ENCODE data around the gene PTPRN2. TPM values are rescaled to one million over a fixed set of nuclear protein-coding genes. Genes with fewer than 3 reads are reported as not detected.

PTPRN2 gene
- total and polyA plus RNA-seq, 2 experiments from 2014 or later = 0.28 TPM; not detected in 1

- H3K9me3 ChIP-seq (ENCODE audit: low read depth) = no peaks in the 10 kb centered on the region
- no peak overlapping the region for H3K27ac ChIP-seq
- H3K4me1 ChIP-seq (ENCODE audit: low read depth) = no peaks in the 10 kb centered on the region
- TF ChIP-seq CTCF (IDR thresholded peaks at IDR 0.05; ENCODE audit: low read depth, low read length) = no peak
- no peaks in the 10 kb centered on the region for H3K27me3 ChIP-seq
- no peak for DNase-seq (ENCODE audit: low read depth in 1 of 2, low spot score in 1 of 2)
- no peak overlapping the region for H3K4me3 ChIP-seq
- H3K36me3 ChIP-seq = no peaks in the 10 kb centered on the region
Observed at GRCh38 chr7:158285383-158285770, 302.2 kb downstream of the PTPRN2 start.

- Histone ChIP-seq H3K36me3 (no peaks in the 10 kb centered on the region), H3K4me1 (ENCODE audit: low read depth) (no peaks in the 10 kb centered on the region), H3K27me3 (no peaks in the 10 kb centered on the region), H3K9me3 (ENCODE audit: low read depth) (no peaks in the 10 kb centered on the region), H3K4me3 (no peak overlapping the region), H3K27ac (no peak overlapping the region)
- DNase-seq (ENCODE audit: low read depth in 1 of 2, low spot score in 1 of 2) = no peak
- no peak for TF ChIP-seq CTCF (IDR thresholded peaks at IDR 0.05; ENCODE audit: low read depth, low read length)
Observed at GRCh38 chr7:158284617-158285382, 302.8 kb downstream of the PTPRN2 start.

GRCh38 chr7:158284121-158284520, 303.5 kb downstream of the PTPRN2 start:
- no peak for DNase-seq (ENCODE audit: low read depth in 1 of 2, low spot score in 1 of 2)
- no peak for TF ChIP-seq CTCF (IDR thresholded peaks at IDR 0.05; ENCODE audit: low read depth, low read length)
- no peak overlapping the region for H3K27ac ChIP-seq

GRCh38 chr7:158283016-158283974, 304.3 kb downstream of the PTPRN2 start:
- Histone ChIP-seq H3K27ac (no peak overlapping the region), H3K9me3 (ENCODE audit: low read depth) (no peaks in the 10 kb centered on the region), H3K4me3 (no peak overlapping the region), H3K4me1 (ENCODE audit: low read depth) (no peaks in the 10 kb centered on the region), H3K27me3 (no peaks in the 10 kb centered on the region), H3K36me3 (no peaks in the 10 kb centered on the region)
- no peak for DNase-seq (ENCODE audit: low read depth in 1 of 2, low spot score in 1 of 2)
- no peak for TF ChIP-seq CTCF (IDR thresholded peaks at IDR 0.05; ENCODE audit: low read depth, low read length)

More at GRCh38 chr7:158284121-158284520, 303.5 kb downstream of the PTPRN2 start:
- Histone ChIP-seq H3K27me3 (no peaks in the 10 kb centered on the region), H3K4me3 (no peak overlapping the region), H3K4me1 (ENCODE audit: low read depth) (no peaks in the 10 kb centered on the region), H3K36me3 (no peaks in the 10 kb centered on the region), H3K9me3 (ENCODE audit: low read depth) (no peaks in the 10 kb centered on the region)

- Histone ChIP-seq H3K27me3 (no peaks in the 10 kb centered on the region), H3K4me1 (ENCODE audit: low read depth) (no peaks in the 10 kb centered on the region), H3K4me3 (no peak overlapping the region), H3K27ac (no peak overlapping the region), H3K9me3 (ENCODE audit: low read depth) (no peaks in the 10 kb centered on the region), H3K36me3 (no peaks in the 10 kb centered on the region)
- no peak for TF ChIP-seq CTCF (IDR thresholded peaks at IDR 0.05; ENCODE audit: low read depth, low read length)
- DNase-seq (ENCODE audit: low read depth in 1 of 2, low spot score in 1 of 2) = no peak
Observed at GRCh38 chr7:158282461-158283001, 305.1 kb downstream of the PTPRN2 start.

Data from cardiac muscle cell (in vitro differentiated cells and primary cell).